ENCODE data around the gene MEGF9.

GRCh38 chr9:120572472-120572871 lies 141.8 kb downstream of the MEGF9 start:
- TF ChIP-seq CTCF (IDR thresholded peaks at IDR 0.05; ENCODE audit: insufficient read depth, low read length) (no peak), POLR2AphosphoS5 (IDR thresholded peaks at IDR 0.05; ENCODE audit: low read depth) (no peak), GABPA (IDR thresholded peaks at IDR 0.05; ENCODE audit: low read depth) (no peak)

Measured in HL-60 (cell line).